GM12878 (cell line): ENCODE results near the gene NDOR1. TPM values are rescaled to one million over a fixed set of nuclear protein-coding genes. Genes with fewer than 3 reads are reported as not detected.
A peak's percentile ranks its signal among the peaks of the same experiment; 100 is the strongest.

Experiments used
- CHD1 ChIP-seq: IDR thresholded peaks from 2 replicates; pipeline ENCODE4 v1.6.1; 2012; ENCODE audit warnings: low read depth, low read length, improper control_type of control experiment
- CTCF ChIP-seq, 3 experiments: IDR thresholded peaks in 2 of 3; conservative IDR thresholded peaks in 1 of 3; 2 replicates each; pipeline ENCODE4 v1.5.1; 2011; ENCODE audit warnings: low read depth in 3 of 3, low read length in 3 of 3, mild to moderate bottlenecking in 3 of 3, control low read depth in 2 of 3, moderate library complexity in 2 of 3, inconsistent platforms in 1 of 3, mixed read lengths in 1 of 3; ENCODE audit not compliant: control insufficient read depth in 2 of 3, insufficient read depth in 1 of 3; ENCODE audit errors: extremely low read depth in 1 of 3
- HCFC1 ChIP-seq: fragments of 150-350 bp; IDR thresholded peaks from 2 replicates; pipeline ENCODE4 v1.6.1; 2014; ENCODE audit warnings: low read length
- KAT2A ChIP-seq: conservative IDR thresholded peaks from 2 replicates; pipeline ENCODE4 v1.6.1; 2011; ENCODE audit warnings: low read depth, low read length; ENCODE audit not compliant: control insufficient read depth
- MEF2A ChIP-seq: IDR thresholded peaks from 2 replicates; pipeline ENCODE4 v1.6.1; 2011; ENCODE audit warnings: low read depth, mild to moderate bottlenecking, low read length, moderate library complexity; ENCODE audit not compliant: insufficient read depth
- MYC ChIP-seq: IDR thresholded peaks from 2 replicates; pipeline ENCODE4 v1.6.1; 2011; ENCODE audit warnings: mild to moderate bottlenecking, low read length, moderate library complexity, inconsistent platforms; ENCODE audit not compliant: insufficient read depth, insufficient replicate concordance, insufficient read length, severe bottlenecking
- NRF1 ChIP-seq: conservative IDR thresholded peaks from 2 replicates; pipeline ENCODE4 v1.6.1; 2011; ENCODE audit warnings: mild to moderate bottlenecking, low read depth, low read length, improper control_type of control experiment
- PAX5 ChIP-seq: IDR thresholded peaks from 2 replicates; pipeline ENCODE4 v1.6.1; 2011; ENCODE audit warnings: low read depth, low read length, borderline replicate concordance
- POLR2AphosphoS5 ChIP-seq: IDR thresholded peaks from 2 replicates; pipeline ENCODE4 v1.6.1; 2011; ENCODE audit warnings: mild to moderate bottlenecking, low read length, inconsistent platforms
- RCOR1 ChIP-seq: conservative IDR thresholded peaks from 2 replicates; pipeline ENCODE4 v1.6.1; 2012; ENCODE audit warnings: low read depth, low read length, improper control_type of control experiment
- SMAD5 ChIP-seq: IDR thresholded peaks from 2 replicates; pipeline ENCODE4 v1.6.1; 2016; ENCODE audit warnings: antibody characterized with exemption, low read depth
- SPI1 ChIP-seq: IDR thresholded peaks from 2 replicates; pipeline ENCODE4 v1.6.1; 2011; ENCODE audit warnings: low read depth, mild to moderate bottlenecking, low read length, moderate library complexity, borderline replicate concordance; ENCODE audit not compliant: insufficient read depth
- USF1 ChIP-seq: IDR thresholded peaks from 2 replicates; pipeline ENCODE4 v1.6.1; 2011; ENCODE audit warnings: borderline replicate concordance, low read depth, mild to moderate bottlenecking, moderate library complexity, mixed read lengths, low read length; ENCODE audit not compliant: insufficient read depth; ENCODE audit errors: extremely low read length
- polyA plus RNA-seq, 11 experiments: library from polyadenylated mRNA; depleted of rRNA in 4 of 11; unstranded in 6 of 11; stranded (reverse) in 5 of 11; fragments of >200 nt; fragmentation: Nextera tagmentation in 4 of 11; fragmentation: Illumina TruSeq in 1 of 11; extraction: Ambion mirVana in 4 of 11; extraction: Trizol in 1 of 11; gene quantifications; 1 replicate in 1 of 11; 2 replicates in 10 of 11; pipeline versions ENCODE4 v1.2.1 to v1.2.3, GENCODE V29; 2011 to 2016; ENCODE audit warnings: inconsistent platforms in 2 of 11, missing spikeins in 2 of 11, low read depth in 1 of 11
- total RNA-seq, 4 experiments: library from RNA; depleted of rRNA in 3 of 4; stranded (reverse); fragments of >200 nt in 3 of 4; fragmentation: Illumina TruSeq in 1 of 4; extraction: Trizol in 1 of 4; gene quantifications; 2 replicates each; pipeline versions ENCODE4 v1.2.1 to v1.2.3, GENCODE V29; 2013 to 2021
- TF ChIP-seq, protein P1 (sequence below): IDR thresholded peaks from 2 replicates; pipeline ENCODE4 v1.6.1; 2012; ENCODE audit warnings: improper control_type of control experiment, low read depth, low read length; ENCODE audit not compliant: insufficient replicate concordance
- TF ChIP-seq, protein P2 (sequence below): fragments of 450-650 bp; IDR thresholded peaks from 2 replicates; pipeline ENCODE4 v1.6.1; 2017; ENCODE audit warnings: antibody characterized with exemption, mild to moderate bottlenecking, moderate library complexity

The NDOR1 gene
- total and polyA plus RNA-seq, 10 of the 15 experiments (the other 5 are each of a cell fraction or from before 2014, with no cell fraction given) = 0.04 to 32.9 (median 11.1) TPM

DNA sequence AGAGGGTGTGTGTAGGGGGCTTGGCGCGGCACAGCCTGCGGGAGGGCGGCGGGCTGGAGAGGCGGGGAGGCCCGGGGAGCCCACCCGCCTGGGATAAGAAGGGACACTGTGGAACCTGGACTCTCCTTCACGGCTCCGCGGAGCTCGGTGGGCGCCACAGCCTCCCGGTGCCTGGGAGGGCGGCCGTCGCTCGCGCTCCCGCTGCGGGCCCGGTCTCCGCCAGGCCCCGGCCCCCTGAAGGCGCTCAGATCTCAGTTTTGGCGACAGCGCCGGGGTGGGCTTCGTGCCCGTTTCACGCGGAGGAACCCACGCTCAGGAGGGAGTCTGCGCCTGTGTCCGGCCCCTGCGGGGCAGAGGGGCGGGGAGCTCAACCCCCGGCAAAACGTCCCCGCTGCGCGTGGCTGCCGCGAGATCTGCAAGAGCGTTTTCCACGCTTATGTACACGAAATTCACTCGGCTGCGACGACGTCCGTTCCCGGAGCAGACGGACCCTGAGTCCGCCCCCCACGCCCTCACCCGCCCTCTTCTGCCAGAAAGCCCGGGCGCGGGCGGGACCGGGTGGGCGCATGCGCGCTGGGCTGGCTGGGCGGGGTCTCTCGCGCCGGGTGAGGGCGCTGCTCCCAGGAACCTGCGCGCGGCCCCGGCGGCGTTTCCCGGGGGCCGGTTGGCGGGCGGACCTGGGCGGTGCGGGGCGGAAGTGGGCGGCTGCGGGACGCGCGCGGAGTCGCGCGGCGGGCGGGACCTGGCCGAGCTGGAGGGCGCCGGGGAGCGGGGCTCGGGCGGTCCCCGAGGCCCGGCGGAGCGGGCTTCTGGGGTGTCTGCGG, 49.3 kb downstream of the NDOR1 start, which contains the start of gene NELFB (continued):
- TF ChIP-seq, protein P1, sequence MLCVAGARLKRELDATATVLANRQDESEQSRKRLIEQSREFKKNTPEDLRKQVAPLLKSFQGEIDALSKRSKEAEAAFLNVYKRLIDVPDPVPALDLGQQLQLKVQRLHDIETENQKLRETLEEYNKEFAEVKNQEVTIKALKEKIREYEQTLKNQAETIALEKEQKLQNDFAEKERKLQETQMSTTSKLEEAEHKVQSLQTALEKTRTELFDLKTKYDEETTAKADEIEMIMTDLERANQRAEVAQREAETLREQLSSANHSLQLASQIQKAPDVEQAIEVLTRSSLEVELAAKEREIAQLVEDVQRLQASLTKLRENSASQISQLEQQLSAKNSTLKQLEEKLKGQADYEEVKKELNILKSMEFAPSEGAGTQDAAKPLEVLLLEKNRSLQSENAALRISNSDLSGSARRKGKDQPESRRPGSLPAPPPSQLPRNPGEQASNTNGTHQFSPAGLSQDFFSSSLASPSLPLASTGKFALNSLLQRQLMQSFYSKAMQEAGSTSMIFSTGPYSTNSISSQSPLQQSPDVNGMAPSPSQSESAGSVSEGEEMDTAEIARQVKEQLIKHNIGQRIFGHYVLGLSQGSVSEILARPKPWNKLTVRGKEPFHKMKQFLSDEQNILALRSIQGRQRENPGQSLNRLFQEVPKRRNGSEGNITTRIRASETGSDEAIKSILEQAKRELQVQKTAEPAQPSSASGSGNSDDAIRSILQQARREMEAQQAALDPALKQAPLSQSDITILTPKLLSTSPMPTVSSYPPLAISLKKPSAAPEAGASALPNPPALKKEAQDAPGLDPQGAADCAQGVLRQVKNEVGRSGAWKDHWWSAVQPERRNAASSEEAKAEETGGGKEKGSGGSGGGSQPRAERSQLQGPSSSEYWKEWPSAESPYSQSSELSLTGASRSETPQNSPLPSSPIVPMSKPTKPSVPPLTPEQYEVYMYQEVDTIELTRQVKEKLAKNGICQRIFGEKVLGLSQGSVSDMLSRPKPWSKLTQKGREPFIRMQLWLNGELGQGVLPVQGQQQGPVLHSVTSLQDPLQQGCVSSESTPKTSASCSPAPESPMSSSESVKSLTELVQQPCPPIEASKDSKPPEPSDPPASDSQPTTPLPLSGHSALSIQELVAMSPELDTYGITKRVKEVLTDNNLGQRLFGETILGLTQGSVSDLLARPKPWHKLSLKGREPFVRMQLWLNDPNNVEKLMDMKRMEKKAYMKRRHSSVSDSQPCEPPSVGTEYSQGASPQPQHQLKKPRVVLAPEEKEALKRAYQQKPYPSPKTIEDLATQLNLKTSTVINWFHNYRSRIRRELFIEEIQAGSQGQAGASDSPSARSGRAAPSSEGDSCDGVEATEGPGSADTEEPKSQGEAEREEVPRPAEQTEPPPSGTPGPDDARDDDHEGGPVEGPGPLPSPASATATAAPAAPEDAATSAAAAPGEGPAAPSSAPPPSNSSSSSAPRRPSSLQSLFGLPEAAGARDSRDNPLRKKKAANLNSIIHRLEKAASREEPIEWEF = no peak
- TF ChIP-seq MEF2A = 0 out of 2 replicates have a peak, but pooled peaks have one; percentile 47
- TF ChIP-seq CTCF (IDR thresholded peaks at IDR 0.05 in 2 of 3, conservative IDR thresholded peaks at IDR 0.05 in 1 of 3; ENCODE audit: control insufficient read depth in 2 of 3, extremely low read depth in 1 of 3, insufficient read depth in 1 of 3, low read depth in 3 of 3, low read length in 3 of 3) = no peak; a peak in 1 of 6 replicates
- TF ChIP-seq POLR2AphosphoS5 = no peak; the same call in 1 of the 2 replicates
- no peak for TF ChIP-seq KAT2A
- TF ChIP-seq USF1 = peak; percentile 15
- no peak for TF ChIP-seq SMAD5
- TF ChIP-seq HCFC1 = peak; percentile 90
- TF ChIP-seq CHD1 = 0 out of 2 replicates have a peak, but pooled peaks have one; percentile 23
- no peak for TF ChIP-seq SPI1
- TF ChIP-seq MYC = no peak
- TF ChIP-seq, protein P2, sequence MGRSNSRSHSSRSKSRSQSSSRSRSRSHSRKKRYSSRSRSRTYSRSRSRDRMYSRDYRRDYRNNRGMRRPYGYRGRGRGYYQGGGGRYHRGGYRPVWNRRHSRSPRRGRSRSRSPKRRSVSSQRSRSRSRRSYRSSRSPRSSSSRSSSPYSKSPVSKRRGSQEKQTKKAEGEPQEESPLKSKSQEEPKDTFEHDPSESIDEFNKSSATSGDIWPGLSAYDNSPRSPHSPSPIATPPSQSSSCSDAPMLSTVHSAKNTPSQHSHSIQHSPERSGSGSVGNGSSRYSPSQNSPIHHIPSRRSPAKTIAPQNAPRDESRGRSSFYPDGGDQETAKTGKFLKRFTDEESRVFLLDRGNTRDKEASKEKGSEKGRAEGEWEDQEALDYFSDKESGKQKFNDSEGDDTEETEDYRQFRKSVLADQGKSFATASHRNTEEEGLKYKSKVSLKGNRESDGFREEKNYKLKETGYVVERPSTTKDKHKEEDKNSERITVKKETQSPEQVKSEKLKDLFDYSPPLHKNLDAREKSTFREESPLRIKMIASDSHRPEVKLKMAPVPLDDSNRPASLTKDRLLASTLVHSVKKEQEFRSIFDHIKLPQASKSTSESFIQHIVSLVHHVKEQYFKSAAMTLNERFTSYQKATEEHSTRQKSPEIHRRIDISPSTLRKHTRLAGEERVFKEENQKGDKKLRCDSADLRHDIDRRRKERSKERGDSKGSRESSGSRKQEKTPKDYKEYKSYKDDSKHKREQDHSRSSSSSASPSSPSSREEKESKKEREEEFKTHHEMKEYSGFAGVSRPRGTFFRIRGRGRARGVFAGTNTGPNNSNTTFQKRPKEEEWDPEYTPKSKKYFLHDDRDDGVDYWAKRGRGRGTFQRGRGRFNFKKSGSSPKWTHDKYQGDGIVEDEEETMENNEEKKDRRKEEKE = peak; percentile 53; the same call in 1 of the 2 replicates
- peak; percentile 26; the same call in 1 of the 2 replicates for TF ChIP-seq PAX5
- peak; percentile 37; the same call in 1 of the 2 replicates for TF ChIP-seq NRF1
- no peak for TF ChIP-seq RCOR1
